Lower leg skin (tissue), 4 donors: ENCODE measurements around the gene SURF6. TPM values are rescaled to one million over a fixed set of nuclear protein-coding genes. Genes with fewer than 3 reads are reported as not detected.
A peak's percentile ranks its signal among the peaks of the same experiment; 100 is the strongest.
"Not testable (repeated sequence)": the region's sequence is repeated elsewhere in the genome, so short reads cannot be mapped to it uniquely, and the experiment has no call there.

ENCODE experiments used
- DNase-seq, 2 donors: peaks; one replicate each; pipeline ENCODE4 v3.0.0-alpha.2; 2019; ENCODE audit warnings: low spot score in 2 of 2
- H3K4me3 ChIP-seq: fragments of 200-600 bp; sonication (generic); 2 replicates; pipeline ENCODE4 v1.5.1; 2017; ENCODE audit warnings: mild to moderate bottlenecking, low read depth; ENCODE audit not compliant: poor library complexity, severe bottlenecking
- POLR2A ChIP-seq, 2 donors: fragments of 450-650 bp; IDR thresholded peaks; one replicate each; pipeline ENCODE4 v1.6.1; 2016 to 2017; ENCODE audit warnings: antibody characterized with exemption in 2 of 2, mild to moderate bottlenecking in 1 of 2, moderate library complexity in 1 of 2
- WGBS, 2 donors: methylation state at CpG; one replicate each; pipeline ENCODE4 v1.1.5; 2018; 5-methylcytosine and 5-hydroxymethylcytosine counted together
- intact Hi-C: fragments of 100-400 bp; cut with DNase I; formaldehyde crosslinking; loops from one replicate; pipeline ENCODE4 v1.15.0; 2023; ENCODE audit warnings: low total_unique reads
- total RNA-seq, 4 donors: library from RNA; depleted of rRNA; stranded (reverse); fragments of >200 nt; gene quantifications; one replicate each; pipeline ENCODE4 v1.1.0, GENCODE V29; 2016
- TF ChIP-seq, protein P1 (sequence below), 3 donors: fragments of 450-650 bp; IDR thresholded peaks; one replicate each; pipeline ENCODE4 v1.5.1; 2016; ENCODE audit warnings: antibody characterized with exemption in 3 of 3, mild to moderate bottlenecking in 3 of 3, moderate library complexity in 2 of 3

The SURF6 gene
- total RNA-seq, 4 donors from 2014 or later: 21.7 to 37.4 (median 27.4) TPM

GRCh38 chr9:133339641-133340040, 3.7 kb upstream of the SURF6 start:
- DNase-seq: no peak
- intact Hi-C loops: loop anchor here (10.0 kb wide), 1 partner anchor 155 kb away; no protein-coding TSS in a partner anchor
- 74 to 76% methylated on average over 5 of the region's 5 CpGs for WGBS, 2 donors
- no peak overlapping the region for H3K4me3 ChIP-seq
- TF ChIP-seq POLR2A (IDR thresholded peaks at IDR 0.05): no peak
- TF ChIP-seq, protein P1, sequence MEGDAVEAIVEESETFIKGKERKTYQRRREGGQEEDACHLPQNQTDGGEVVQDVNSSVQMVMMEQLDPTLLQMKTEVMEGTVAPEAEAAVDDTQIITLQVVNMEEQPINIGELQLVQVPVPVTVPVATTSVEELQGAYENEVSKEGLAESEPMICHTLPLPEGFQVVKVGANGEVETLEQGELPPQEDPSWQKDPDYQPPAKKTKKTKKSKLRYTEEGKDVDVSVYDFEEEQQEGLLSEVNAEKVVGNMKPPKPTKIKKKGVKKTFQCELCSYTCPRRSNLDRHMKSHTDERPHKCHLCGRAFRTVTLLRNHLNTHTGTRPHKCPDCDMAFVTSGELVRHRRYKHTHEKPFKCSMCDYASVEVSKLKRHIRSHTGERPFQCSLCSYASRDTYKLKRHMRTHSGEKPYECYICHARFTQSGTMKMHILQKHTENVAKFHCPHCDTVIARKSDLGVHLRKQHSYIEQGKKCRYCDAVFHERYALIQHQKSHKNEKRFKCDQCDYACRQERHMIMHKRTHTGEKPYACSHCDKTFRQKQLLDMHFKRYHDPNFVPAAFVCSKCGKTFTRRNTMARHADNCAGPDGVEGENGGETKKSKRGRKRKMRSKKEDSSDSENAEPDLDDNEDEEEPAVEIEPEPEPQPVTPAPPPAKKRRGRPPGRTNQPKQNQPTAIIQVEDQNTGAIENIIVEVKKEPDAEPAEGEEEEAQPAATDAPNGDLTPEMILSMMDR (IDR thresholded peaks at IDR 0.05): no peak

GRCh38 chr9:133334888-133335287, 1.1 kb downstream of the SURF6 start:
- H3K4me3 ChIP-seq: not testable (repeated sequence)
- intact Hi-C loops: loop anchor here (10.0 kb wide), 1 partner anchor 150 kb away; no protein-coding TSS in a partner anchor
- DNase-seq: peak in 1 of 2 donors; percentile 67
- WGBS, 2 donors: 84 to 86% methylated on average over 11 of the region's 11 CpGs

DNA sequence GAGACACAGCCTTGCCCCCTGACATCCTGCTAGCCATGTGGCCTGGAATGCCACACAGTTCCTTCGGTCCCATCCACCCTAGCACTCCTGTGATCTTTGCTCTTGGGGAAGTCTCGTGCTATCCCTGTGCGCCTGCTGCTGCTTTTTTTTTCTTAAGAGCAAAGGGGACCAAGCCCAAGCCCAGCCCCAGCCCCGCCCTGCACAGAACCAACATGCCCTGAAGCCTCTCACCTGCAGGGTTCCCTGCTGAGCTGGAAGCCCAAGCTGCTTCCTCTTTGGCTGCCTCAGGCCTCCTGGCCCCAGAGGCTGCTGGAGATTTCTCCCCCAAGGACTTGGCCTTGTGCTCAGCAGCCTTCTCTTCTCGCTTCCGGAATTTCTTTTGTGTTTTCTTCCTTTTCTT, 1.8 kb downstream of the SURF6 start:
- intact Hi-C loops: loop anchor here (10.0 kb wide), 1 partner anchor 149 kb away; no protein-coding TSS in a partner anchor
- peak in 1 of 2 donors; percentile 61 for DNase-seq
- 66 to 68% methylated on average over 6 of the region's 6 CpGs for WGBS, 2 donors
- no peak overlapping the region for H3K4me3 ChIP-seq
- no peak for TF ChIP-seq POLR2A (IDR thresholded peaks at IDR 0.05)
- TF ChIP-seq, protein P1 (IDR thresholded peaks at IDR 0.05): no peak

DNA sequence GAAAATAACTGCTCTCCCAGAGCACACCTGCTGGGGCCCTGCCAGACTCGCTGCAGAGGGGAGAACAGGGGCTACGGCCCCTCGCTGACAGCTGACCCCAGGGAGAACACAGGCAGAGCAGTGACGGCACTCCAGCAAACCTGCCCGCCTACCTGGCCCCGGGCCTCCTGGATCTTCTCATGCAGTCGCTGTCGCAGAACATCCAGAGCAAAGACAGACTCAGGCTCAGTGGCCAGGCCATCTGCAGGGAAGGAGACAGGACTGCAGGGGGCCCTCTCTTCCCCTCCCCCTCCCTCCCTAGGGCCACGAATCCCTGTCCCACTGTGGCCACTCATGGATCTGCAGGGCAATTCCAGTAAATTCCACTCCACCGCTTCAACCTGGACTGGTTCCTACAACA, 2.4 kb downstream of the SURF6 start:
- no peak for TF ChIP-seq POLR2A (IDR thresholded peaks at IDR 0.05)
- TF ChIP-seq, protein P1 (IDR thresholded peaks at IDR 0.05): no peak
- DNase-seq: peak in 1 of 2 donors; percentile 76
- H3K4me3 ChIP-seq: no peak overlapping the region
- 87 to 89% methylated on average over 10 of the region's 10 CpGs for WGBS, 2 donors
- intact Hi-C loops: loop anchor here (10.0 kb wide), 1 partner anchor 149 kb away; no protein-coding TSS in a partner anchor

DNA sequence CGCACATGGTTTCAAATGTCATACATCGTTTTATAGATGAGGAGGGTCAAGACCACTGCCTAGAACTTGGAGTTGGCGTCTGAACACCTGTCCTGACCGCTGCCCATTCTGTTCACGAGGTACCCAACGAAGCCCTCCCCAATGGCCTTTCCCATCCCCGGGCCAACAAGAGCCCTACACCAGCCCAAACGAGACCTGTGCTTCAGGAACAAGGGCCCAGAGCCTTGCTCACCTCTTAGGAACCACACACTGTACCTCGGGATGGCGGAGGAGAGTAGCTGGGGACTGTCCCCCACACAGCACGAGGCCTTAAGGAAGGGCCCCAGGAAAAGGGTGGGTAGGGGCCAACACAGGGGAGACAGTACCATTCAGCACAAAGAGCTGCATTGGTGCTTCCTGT, 3.0 kb downstream of the SURF6 start:
- peak in 1 of 2 donors; percentile 75 for DNase-seq
- H3K4me3 ChIP-seq: no peak overlapping the region
- 93 to 98% methylated on average over 11 of the region's 11 CpGs for WGBS, 2 donors
- TF ChIP-seq, protein P1 (IDR thresholded peaks at IDR 0.05): no peak
- no peak for TF ChIP-seq POLR2A (IDR thresholded peaks at IDR 0.05)
- intact Hi-C loops: loop anchor here (10.0 kb wide), 1 partner anchor 148 kb away; no protein-coding TSS in a partner anchor

GRCh38 chr9:133332381-133332730, 3.6 kb downstream of the SURF6 start:
- intact Hi-C loops: loop anchor here (10.0 kb wide), 1 partner anchor 148 kb away; no protein-coding TSS in a partner anchor
- no peak overlapping the region for H3K4me3 ChIP-seq
- 87 to 90% methylated on average over 20 of the region's 20 CpGs for WGBS, 2 donors
- no peak for DNase-seq
- TF ChIP-seq POLR2A (IDR thresholded peaks at IDR 0.05): no peak
